ENCODE data around the gene UBE2Z. TPM values are rescaled to one million over a fixed set of nuclear protein-coding genes. Genes with fewer than 3 reads are reported as not detected.

Gene UBE2Z
- total RNA-seq, 1 donor from 2014 or later, result 37.9 TPM

DNA sequence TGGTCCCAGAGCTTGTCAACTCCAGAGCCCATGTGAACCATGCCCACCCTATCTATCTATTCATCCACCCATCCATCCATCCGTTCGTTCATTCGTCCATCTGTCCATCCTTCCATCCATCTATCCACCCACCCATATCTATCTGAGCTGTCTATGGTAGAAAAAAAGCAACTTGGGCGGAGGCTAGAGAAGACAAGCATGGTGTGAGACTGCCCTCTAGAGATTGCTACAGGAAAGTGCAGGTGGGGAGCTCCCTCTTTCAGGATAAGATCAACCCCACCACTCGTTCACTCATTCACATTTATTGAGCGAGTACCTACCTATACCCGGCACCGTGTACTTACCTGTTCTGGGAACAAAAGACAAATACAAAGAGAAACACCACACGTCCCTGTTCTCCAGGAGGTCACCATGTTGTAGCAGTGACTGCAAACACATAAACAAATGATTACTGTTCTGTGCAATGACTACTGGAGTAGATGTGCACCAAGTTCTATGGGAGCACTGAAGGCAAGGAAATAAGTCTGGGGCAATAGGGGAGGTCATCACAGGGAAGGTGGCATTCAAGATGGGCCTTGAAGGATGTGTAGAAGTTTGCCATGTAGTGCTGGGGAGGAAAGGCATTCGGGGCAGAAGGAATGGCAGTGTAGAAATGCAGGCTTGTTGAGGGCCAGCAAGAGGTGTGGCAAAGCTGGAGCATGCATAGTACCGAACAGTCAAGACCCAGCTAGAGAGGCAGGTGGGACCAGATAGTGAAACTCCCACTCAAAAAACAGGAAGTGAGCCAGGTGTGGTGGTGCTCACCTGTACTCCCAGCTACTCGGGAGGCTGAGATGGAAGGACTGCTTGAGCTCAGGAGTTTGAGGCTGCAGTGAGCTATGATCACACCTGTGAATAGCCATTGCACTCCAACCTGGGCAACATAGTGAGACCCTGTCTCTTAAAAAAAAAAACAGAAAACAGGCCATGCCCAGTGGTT is 29.0 kb upstream of the UBE2Z start:
- Histone ChIP-seq H3K27me3 (ENCODE audit: control insufficient read depth, insufficient read depth, low read length) (no peaks in the 10 kb centered on the region), H3K36me3 (ENCODE audit: control insufficient read depth, insufficient read depth, low read length) (no peaks in the 10 kb centered on the region), H3K4me3 (ENCODE audit: low read depth, low read length) (no peak overlapping the region)
- DNase-seq (ENCODE audit: low read depth), result peak; percentile 55
- no peak for FAIRE-seq
- TF ChIP-seq, protein P1, sequence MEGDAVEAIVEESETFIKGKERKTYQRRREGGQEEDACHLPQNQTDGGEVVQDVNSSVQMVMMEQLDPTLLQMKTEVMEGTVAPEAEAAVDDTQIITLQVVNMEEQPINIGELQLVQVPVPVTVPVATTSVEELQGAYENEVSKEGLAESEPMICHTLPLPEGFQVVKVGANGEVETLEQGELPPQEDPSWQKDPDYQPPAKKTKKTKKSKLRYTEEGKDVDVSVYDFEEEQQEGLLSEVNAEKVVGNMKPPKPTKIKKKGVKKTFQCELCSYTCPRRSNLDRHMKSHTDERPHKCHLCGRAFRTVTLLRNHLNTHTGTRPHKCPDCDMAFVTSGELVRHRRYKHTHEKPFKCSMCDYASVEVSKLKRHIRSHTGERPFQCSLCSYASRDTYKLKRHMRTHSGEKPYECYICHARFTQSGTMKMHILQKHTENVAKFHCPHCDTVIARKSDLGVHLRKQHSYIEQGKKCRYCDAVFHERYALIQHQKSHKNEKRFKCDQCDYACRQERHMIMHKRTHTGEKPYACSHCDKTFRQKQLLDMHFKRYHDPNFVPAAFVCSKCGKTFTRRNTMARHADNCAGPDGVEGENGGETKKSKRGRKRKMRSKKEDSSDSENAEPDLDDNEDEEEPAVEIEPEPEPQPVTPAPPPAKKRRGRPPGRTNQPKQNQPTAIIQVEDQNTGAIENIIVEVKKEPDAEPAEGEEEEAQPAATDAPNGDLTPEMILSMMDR (IDR thresholded peaks at IDR 0.05; ENCODE audit: insufficient read depth, low read length, severe bottlenecking), result peak; percentile 94

DNA sequence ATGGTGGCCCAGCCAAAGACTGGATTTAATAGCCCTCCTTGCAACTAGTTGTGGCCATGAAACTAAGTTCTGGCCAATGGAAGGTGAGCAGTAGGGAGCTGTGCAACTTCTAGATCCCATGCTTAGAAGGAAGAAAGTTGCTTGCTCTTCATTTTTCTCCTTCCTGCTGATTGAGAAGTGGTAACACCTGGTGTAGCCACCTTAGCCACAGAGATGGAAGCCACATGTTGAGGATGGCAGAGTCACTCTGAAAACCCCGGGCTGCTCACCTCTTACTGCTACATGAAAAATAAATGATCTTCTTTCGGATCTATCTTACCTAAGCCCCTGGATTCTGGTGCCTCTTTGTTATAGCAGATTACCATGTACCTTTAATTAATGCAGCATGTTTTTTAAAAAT is 25.9 kb upstream of the UBE2Z start:
- FAIRE-seq, result no peak

DNA sequence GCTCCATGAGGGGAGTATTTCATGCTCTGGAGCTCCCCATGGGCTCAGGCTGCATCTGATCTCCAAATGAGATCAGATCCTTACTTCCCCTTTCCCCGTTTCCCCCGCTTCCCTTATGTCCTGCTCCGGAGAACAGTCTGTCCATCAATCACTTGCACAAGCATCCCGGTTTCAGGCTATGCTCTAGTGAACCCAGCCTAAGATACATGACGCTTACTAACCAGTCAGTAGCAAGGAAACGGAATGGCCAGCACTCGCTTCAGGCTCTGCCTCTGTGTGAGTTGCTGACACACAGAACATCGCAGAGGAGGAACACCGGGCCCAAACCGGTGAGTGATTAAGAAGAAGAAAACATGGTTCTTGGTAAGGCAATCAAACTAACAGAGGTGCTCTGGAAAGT is 25.0 kb upstream of the UBE2Z start:
- DNase-seq (ENCODE audit: low read depth) (no peak), FAIRE-seq (no peak)
- Histone ChIP-seq H3K27me3 (ENCODE audit: control insufficient read depth, insufficient read depth, low read length) (no peaks in the 10 kb centered on the region), H3K4me3 (ENCODE audit: low read depth, low read length) (no peak overlapping the region), H3K36me3 (ENCODE audit: control insufficient read depth, insufficient read depth, low read length) (no peaks in the 10 kb centered on the region)
- TF ChIP-seq, protein P1 (IDR thresholded peaks at IDR 0.05; ENCODE audit: insufficient read depth, low read length, severe bottlenecking), result no peak

More for the DNA sequence above, 25.9 kb upstream of the UBE2Z start:
- H3K4me3 ChIP-seq (ENCODE audit: low read depth, low read length), result no peak overlapping the region
- DNase-seq (ENCODE audit: low read depth), result no peak
- H3K27me3 ChIP-seq (ENCODE audit: control insufficient read depth, insufficient read depth, low read length), result no peaks in the 10 kb centered on the region
- TF ChIP-seq, protein P1 (IDR thresholded peaks at IDR 0.05; ENCODE audit: insufficient read depth, low read length, severe bottlenecking), result no peak
- H3K36me3 ChIP-seq (ENCODE audit: control insufficient read depth, insufficient read depth, low read length), result no peaks in the 10 kb centered on the region

DNA sequence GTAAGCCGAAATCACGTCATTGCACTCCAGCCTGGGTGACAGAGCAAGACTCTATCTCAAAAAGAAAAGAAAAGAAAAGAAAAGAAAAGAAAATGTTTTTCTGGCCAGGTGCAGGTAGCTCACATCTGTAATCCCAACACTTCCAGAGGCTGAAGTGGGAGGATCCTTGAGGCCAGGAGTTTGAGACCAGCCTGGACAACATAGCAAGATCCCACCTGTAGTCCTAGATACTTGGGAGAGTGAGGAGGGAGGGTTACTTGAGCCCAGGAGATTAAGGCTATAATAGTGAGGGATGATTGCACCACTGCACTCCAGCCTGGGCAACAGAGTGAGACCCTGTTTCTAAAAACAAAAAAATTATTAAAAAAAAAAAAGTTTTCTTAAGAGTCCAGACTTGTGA is 18.1 kb upstream of the UBE2Z start:
- Histone ChIP-seq H3K27me3 (ENCODE audit: control insufficient read depth, insufficient read depth, low read length) (no peaks in the 10 kb centered on the region), H3K4me3 (ENCODE audit: low read depth, low read length) (no peak overlapping the region), H3K36me3 (ENCODE audit: control insufficient read depth, insufficient read depth, low read length) (peaks cover 5% of the 10 kb centered on the region)
- DNase-seq (ENCODE audit: low read depth) (no peak), FAIRE-seq (no peak)
- TF ChIP-seq, protein P1 (IDR thresholded peaks at IDR 0.05; ENCODE audit: insufficient read depth, low read length, severe bottlenecking), result no peak

DNA sequence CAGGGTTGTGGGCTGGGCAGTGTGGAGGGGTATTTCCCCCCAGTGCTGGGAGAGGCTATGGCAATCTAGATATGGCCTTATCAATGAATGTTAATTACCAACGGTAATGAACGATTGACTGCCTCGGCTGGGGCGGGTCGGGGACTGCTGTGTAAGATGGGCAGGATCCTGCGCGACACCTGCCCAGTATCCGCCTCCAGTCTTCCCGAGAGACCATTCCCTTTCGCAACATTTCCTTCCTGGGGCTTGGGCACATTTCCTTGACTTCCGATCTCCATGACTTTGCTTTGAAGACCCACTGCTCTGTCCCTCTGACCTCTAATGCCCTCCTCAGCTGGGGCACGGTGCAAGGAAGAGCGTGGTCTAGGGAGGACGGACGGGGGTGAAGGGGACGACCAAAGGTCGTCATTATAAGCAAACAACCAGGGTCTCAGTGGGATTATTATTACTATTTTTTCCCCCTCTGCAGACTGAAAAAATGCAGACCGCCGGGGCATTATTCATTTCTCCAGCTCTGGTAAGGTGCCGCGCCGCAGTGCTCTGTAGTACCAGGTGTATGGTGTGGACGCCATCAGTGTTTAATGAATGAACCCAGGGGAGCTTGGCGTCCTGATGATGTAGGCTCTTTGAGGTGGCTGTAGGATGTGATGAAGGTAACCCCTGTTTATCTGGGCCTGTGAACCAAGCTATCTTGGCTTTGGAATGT is 15.1 kb upstream of the UBE2Z start:
- Histone ChIP-seq H3K36me3 (ENCODE audit: control insufficient read depth, insufficient read depth, low read length) (peaks cover 11% of the 10 kb centered on the region), H3K27me3 (ENCODE audit: control insufficient read depth, insufficient read depth, low read length) (no peaks in the 10 kb centered on the region), H3K4me3 (ENCODE audit: low read depth, low read length) (peak overlapping the region; percentile 99)
- DNase-seq (ENCODE audit: low read depth) (no peak), FAIRE-seq (no peak)
- TF ChIP-seq, protein P1 (IDR thresholded peaks at IDR 0.05; ENCODE audit: insufficient read depth, low read length, severe bottlenecking), result no peak

Data from bronchial epithelial cell (primary cell).